Activated CD4-positive, alpha-beta T cell treated with anti-CD3 and anti-CD28 coated beads, Interleukin-2, amount 50 U/mL, for 24 hours (primary cell): ENCODE results near the gene RPH3AL.
"Not testable (repeated sequence)": the region's sequence is repeated elsewhere in the genome, so short reads cannot be mapped to it uniquely, and the experiment has no call there.

ENCODE experiments used
- DNase-seq, 2 donors: peaks; one replicate each; pipeline ENCODE4 v3.0.0-alpha.2; 2020; ENCODE audit warnings: low read depth in 1 of 2, low spot score in 1 of 2

The RPH3AL gene

GRCh38 chr17:320809-321385 is 31.7 kb downstream of the RPH3AL start:
- no peak for DNase-seq

DNA sequence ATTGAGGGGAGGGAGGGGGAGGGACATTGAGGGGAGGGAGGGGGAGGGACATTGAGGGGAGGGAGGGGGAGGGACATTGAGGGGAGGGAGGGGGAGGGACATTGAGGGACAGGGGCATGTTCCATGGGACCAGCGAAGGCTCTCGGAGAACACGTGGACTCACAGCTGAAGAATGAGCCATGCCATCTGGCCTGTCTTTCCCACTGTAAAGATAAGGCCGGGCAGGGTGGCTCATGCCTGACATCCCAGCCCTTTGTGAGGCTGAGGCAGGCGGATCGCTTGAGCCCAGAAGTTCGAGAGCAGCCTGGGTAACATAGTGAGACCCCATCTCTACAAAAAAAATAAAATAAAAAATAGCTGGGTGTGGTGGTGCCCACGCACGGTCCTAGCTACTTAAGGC is 32.5 kb downstream of the RPH3AL start:
- DNase-seq = no peak

- DNase-seq = no peak
Observed at GRCh38 chr17:319266-319665, 33.3 kb downstream of the RPH3AL start.

- DNase-seq = not testable (repeated sequence)
Observed at GRCh38 chr17:317070-317469, 35.5 kb downstream of the RPH3AL start.

DNA sequence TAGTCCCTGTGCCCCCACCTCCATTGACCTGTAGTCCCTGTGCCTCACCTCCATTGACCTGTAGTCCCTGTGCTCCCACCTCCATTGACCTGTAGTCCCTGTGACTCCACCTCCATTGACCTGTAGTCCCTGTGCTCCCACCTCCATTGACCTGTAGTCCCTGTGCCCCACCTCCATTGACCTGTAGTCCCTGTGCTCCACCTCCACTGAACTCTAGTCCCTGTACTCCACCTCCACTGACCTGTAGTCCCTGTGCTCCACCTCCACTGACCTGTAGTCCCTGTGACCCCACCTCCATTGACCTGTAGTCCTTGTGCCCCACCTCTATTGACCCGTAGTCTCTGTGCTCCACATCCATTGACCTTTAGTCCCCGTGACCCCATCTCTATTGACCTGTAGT is 37.2 kb downstream of the RPH3AL start:
- DNase-seq = not testable (repeated sequence)

DNA sequence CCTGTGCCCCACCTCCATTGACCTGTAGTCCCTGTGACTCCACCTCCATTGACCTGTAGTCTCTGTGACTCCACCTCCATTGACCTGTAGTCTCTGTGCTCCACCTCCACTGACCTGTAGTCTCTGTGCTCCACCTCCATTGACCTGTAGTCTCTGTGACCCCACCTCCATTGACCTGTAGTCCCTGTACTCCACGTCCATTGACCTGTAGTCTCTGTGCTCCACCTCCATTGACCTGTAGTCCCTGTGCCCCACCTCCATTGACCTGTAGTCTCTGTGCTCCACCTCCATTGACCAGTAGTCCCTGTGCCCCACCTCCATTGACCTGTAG is 38.0 kb downstream of the RPH3AL start:
- not testable (repeated sequence) for DNase-seq

DNA sequence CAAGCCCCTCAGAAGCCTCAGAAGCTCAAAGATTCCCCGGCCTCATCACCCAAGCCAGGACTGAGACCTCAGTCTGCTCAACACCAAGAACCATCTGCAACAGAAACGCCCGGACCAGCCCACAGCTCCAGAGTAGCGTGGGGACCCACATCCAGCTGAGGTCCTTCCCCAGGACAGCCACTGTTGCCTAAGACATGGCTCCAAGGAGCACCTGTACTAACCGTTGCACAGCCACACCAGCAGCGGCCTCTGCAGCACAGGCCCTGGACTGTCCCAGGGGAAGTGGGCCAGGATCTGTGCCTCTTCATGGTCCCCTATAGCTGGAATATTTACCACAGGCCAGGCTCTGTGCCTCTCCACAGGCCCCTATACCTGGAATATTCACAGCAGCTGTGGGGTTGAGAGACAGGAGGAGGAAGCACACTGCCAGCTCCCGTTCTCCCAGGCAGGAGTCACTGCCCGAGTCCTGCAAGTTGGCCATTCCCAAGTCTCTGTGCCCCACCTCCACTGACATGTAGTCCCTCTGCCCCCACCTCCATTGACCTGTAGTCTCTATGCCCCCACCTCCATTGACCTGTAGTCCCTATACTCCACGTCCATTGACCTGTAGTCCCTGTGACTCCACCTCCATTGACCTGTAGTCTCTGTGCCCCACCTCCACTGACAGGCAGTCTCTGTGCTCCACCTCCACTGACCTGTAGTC is 38.5 kb downstream of the RPH3AL start:
- DNase-seq = no peak

DNA sequence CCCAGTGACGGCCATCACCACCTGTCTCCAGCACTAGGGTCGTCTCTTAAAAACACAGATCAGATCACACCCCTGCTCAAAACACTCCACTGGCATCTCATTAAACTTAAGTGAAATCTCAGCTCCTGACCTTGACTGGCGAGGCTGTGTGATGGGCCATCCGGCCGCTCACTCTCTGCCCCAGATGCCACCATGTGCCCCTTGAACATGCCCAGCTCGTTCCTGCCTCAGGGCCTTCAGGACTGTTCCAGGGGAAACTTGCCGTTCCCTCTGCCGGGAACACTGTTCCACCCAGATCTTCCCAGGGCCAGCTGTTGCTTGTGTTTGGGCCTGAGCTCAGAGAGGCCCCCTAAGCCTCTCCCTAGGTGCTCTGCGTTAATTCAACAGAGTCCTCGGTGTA is 39.4 kb downstream of the RPH3AL start:
- no peak for DNase-seq

DNA sequence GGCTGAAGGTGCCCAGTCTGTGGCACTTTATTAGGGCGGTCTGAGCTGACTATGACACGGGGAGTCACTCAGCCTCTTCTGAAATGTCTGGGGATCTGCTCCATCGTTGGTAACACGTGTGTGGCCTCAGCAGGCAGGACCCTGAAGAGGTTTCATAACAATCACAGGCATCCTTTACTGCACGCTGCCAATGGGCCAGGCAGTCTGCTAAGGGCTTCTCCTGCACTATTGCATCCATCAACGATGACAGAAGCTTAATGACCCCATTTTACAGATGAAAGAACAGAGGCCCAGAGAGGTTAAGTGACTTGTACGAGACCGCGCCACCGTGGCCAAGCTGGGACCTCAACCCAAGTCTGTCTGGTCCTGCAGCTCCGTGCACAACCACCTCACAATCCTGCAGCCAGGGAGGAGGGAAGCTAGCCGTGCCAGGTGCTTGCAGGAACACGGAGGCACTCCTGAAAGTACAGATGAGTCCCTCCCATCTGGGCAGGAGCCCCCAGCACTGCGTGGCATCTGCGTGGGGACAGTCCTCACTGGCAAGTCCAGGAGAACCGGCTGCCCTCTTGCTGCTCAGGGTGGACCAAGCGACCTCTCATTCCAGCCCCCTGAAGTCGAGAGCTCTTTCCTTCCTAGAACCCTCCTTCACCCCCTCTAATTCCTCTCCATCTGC is 40.0 kb downstream of the RPH3AL start:
- no peak for DNase-seq

GRCh38 chr17:311119-311782 is 41.4 kb downstream of the RPH3AL start:
- no peak for DNase-seq

DNA sequence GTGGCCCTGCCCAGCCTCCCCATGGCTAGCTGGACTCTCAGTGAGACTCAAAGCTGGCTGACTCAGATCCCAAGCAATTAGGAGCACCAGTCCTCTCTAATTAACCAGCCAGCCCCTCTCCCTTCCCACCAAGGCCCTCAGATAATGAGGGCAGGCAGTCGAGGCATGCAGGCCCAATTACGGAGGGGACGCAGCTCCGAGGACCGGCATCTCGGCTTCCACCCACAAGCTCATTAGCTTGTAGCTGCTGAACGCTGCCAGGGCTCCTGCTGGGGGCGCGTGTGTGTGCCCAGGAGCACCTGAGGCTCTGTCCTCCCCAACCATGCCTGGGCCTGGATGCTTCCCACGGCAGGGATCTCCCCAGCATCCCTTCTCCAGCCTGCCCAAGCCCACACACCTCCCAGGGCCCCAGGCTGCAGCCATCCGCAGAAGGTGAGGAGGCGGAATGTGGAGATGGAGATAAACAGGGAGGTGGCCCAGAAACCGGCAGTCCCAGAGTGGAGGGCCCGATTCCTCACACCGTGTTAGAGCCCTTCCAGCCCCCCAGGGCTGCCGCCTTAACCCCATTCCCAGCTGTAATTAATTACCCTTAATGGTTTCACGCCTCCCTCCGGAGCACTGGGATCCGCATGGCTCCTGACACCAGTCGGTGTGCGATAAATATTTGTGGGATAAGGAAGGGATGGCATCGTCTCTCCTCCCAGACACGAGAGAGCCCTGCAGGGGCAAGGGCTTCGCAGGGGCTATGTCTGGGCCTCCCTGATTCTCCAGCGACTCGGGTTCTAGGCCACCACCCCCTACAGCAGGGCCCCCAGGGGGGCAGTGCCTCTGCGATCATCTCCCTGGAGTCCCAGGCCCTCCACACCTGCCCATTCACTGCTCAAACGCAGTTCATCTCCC is 42.2 kb downstream of the RPH3AL start:
- no peak for DNase-seq

DNA sequence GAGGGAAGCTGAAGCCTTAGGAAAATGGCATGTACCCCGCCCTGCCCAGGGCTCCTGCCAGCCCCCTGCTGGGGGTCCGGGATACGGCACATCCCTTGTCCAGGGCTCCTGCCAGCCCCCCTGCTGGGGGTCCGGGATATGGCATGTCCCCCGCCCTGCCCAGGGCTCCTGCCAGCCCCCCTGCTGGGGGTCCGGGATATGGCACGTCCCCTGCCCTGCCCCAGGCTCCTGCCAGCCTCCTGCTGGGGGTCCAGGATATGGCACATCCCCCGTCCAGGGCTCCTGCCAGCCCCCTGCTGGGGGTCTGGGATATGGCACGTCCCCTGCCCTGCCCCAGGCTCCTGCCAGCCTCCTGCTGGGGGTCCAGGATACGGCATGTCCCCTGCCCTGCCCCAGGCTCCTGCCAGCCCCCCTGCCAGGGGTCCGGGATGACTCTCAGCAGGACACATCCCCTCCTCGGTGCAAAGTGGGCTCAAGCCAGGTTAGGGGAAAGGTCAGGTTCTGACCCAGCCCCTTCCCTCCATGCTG is 43.2 kb downstream of the RPH3AL start:
- no peak for DNase-seq

- DNase-seq = no peak
Observed at GRCh38 chr17:307741-308507, 44.7 kb downstream of the RPH3AL start.

GRCh38 chr17:307295-307691 is 45.3 kb downstream of the RPH3AL start:
- DNase-seq = no peak

DNA sequence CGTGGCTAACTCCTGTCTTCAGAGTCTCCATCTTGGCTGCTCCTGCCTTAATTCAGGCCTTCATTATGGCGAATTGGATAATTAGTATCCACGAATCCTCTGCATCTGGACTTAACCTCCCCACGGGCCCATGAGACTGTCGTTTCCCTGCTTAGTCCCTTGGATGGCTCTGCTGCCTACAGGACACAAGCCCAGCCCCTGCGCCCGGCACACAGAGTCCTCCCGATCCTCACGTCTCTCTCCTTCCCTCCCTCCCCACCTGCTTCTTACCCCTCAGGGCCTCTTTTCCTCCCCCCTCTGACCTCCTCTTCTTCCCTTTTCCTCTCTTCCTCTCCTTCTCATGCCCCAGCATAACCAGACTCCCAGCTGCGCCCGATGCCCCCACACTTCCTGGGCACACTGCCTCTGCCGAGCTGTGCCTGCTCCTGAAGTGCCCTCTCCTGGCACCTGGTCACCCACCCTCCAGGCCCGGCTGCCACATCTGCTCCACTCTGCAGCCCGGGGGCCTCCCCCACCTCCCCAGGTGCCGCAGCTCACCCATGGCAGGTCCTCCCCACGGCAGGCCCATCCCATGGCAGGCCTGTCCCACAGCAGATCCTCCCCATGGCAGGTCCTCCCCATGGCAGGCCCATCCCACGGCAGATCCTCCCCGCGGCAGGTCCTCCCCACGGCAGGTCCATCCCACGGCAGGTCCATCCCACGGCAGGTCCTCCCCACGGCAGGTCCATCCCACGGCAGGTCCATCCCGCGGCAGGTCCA is 45.9 kb downstream of the RPH3AL start:
- no peak for DNase-seq

DNA sequence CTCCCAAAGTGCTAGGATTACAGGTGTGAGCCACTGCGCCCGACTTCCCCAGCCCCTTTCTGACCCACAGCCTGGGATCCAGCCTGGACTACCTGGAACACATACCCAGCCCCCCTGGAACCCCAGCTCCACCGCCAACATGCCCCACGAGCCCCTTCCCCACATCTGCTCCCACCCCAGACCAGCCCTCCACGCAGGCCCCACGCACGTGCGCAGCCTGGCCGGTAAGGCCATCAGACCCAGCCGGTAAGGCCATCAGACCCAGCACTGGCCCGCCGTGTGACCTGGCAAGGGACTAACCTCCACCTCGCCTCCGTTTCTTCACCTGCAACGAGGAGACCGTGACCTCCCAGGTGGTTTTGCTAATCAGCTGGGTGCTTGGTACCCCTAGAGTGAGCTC is 46.5 kb downstream of the RPH3AL start:
- DNase-seq = no peak

- DNase-seq = no peak
Observed at GRCh38 chr17:305090-305976, 47.3 kb downstream of the RPH3AL start.

GRCh38 chr17:304461-304860 is 48.1 kb downstream of the RPH3AL start:
- no peak for DNase-seq
